ENCODE measurements around the gene SS18.

GRCh38 chr18:25985707-25986394 lies 104.6 kb downstream of the SS18 start:
- TF ChIP-seq POLR2AphosphoS5 (IDR thresholded peaks at IDR 0.05) = no peak
- no peak for TF ChIP-seq CTCF (IDR thresholded peaks at IDR 0.05)
